Stimulated activated CD8-positive, alpha-beta memory T cell treated with anti-CD3 and anti-CD28 coated beads, Interleukin-12 subunit alpha, Interleukin-12 subunit beta, amount 100 ng/mL, for 4 hours (primary cell): ENCODE data around the gene FAM241A.
A peak's percentile ranks its signal among the peaks of the same experiment; 100 is the strongest.
"Not testable (repeated sequence)": the region's sequence is repeated elsewhere in the genome, so short reads cannot be mapped to it uniquely, and the experiment has no call there.

Source experiments
- DNase-seq: peaks from one replicate; pipeline ENCODE4 v3.0.0-alpha.2; 2020; ENCODE audit warnings: low read depth

Gene FAM241A

GRCh38 chr4:112138538-112138937 lies 6.7 kb upstream of the FAM241A start:
- no peak for DNase-seq

- no peak for DNase-seq
Measured at GRCh38 chr4:112140536-112140935, 4.7 kb upstream of the FAM241A start.

DNA sequence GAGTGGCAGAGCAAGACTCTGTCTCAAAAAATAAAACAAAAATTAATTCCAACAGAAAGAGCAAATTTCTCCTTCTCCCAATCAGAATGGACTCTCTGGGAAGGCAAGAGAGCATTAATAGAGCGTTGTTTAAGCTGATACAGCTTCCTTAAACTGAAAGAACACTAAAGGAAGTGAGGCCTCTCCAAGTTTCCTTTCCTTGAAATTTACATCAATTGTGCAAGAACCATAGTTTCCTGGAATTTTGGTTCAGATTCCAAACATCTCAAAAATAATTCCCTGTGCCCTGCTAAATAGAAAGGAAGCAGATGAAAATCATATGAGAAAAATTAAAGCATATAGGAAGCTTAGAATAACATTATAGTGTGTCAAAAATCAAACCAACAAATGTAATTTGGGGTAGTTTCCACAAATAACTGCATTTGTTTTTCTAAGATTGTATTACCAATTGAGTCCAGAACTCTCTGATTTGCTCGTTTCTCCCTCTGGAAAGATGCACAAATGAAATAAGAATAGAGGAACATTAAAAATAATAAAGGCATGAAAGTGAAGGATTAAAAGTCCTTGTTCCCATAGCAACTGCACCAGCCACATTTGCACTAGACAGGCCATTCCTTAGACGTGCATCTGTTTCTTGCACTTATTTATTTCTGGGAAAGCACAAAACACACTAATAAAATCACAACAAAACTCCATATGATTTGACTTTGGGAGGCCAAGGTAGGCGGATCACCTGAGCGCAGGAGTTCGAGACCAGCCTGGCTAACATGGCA lies 3.7 kb upstream of the FAM241A start:
- no peak for DNase-seq

- DNase-seq: no peak
Measured at GRCh38 chr4:112142182-112142581, 3.1 kb upstream of the FAM241A start.

- DNase-seq: no peak
Measured at GRCh38 chr4:112143781-112144180, 1.5 kb upstream of the FAM241A start.

GRCh38 chr4:112144546-112145325 lies 518 bp upstream of the FAM241A start:
- peak; percentile 0 for DNase-seq

- DNase-seq: peak; percentile 56
Measured at GRCh38 chr4:112145790-112146501, 692 bp downstream of the FAM241A start.

DNA sequence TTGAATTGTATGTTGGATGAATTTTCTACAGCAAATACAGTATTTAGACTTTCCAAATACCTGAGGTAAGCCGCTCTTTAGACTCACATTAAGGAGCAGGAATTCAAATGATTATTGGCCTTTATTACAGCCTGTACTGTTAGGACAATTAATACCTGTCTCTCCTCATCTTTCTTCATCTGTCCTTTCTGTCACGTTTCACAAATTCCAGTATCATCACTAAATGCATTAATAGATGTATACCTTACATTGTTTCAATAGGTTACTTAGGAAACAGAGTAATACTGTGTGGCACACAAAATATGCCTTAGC lies 1.2 kb downstream of the FAM241A start:
- DNase-seq: no peak

DNA sequence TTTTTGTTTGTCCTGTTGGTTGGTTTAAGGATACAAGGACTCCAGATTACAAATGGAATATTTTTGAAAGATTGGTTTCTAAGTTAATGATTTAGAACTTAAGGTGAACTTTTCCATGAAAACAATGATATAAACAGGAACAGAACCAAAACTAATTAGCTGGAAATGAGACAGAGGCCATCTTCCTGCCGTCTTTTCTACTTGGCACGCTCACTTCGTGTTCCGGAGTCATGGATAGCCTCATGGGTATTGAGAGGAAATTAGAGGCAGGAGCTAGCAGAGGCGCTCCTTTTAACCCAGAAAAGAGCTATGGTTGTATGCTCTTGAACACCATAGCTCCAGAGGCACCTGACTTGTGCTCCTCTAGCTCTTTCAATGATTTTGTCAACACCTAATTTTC lies 2.4 kb downstream of the FAM241A start:
- DNase-seq: no peak

GRCh38 chr4:112150920-112151319 lies 5.7 kb downstream of the FAM241A start:
- no peak for DNase-seq

DNA sequence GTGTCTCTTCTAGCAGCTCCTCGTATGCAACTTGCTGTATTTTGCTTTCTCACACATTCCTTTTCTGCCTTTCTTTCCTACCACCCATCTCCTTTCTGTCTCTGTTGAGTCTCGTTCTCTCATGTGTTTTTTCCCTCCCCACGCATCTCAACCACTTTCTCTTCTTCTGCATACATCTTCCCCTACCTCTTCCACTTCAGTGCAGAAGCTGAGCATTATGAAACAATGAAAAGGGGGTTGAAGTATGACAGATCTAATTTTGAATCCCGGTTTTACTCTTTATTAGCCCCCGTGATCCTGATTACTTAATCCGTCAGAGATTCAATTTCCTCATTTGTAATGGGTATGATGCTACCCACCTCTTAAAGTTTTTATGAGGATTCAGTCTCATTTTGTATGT lies 7.3 kb downstream of the FAM241A start:
- no peak for DNase-seq

DNA sequence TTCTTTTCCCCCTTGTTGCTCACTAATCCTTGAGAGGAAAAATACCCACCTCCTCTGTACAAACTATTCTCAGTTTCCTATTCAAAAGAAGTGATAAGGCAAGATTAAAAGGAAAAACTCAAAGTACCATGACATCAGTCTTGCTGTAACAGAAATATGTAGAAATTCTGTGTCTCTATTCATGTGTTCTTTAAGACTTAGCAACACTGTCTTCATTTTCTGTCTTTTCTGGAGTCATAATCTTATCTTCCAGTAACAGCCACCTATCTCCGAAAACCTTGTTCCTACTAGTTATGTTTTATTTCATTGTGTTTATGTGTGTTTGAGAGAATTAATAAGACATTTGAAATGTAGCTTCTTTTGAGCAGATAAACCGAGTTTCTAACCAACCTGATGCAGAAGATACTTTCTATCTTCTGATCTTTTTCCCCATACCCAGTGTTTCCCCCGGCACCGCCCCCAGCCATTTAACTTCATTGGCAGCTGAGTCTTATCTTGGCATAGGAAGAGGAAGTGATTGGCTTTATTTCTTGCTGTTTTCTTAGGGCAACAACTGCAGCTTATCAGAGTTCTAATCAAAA lies 8.0 kb downstream of the FAM241A start:
- no peak for DNase-seq

DNA sequence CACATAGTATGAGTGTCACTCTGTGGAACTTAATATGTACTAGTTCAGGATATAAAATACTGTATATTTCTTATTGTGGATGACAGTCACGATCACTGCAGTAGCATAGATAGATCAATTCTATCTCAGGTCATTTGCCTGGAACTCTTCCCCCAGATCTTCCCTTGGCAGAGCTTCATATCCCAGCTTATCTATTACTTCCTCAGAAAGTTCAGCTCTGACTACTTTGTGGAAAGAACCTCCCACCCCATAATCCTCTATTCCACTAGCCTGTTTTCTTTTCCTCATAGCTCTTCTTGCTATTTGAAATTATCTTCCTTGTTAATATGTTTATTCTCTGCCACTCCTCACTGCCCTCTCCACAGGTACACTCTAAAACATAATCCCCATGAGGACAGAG lies 10.9 kb downstream of the FAM241A start:
- DNase-seq: no peak

DNA sequence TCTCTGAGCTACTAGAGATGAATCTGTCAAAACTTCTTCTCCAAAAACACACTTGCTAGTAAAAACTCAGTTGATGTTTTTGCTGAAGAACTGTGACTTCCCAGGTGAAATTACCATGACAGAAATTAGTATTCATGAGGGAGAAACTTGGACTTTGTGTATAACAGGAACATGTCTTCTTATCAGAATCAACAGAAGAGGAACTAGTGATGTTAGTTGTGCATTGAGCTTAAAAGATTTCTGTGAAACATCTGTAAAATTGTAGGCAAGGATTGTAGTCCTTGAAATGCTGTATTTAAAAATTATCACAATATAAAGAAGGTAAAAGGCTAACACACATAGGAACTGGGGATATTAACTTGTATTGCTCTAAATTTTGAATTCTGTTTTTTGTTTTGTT lies 11.3 kb downstream of the FAM241A start:
- no peak for DNase-seq

GRCh38 chr4:112163706-112164105 lies 18.5 kb downstream of the FAM241A start:
- DNase-seq: not testable (repeated sequence)

DNA sequence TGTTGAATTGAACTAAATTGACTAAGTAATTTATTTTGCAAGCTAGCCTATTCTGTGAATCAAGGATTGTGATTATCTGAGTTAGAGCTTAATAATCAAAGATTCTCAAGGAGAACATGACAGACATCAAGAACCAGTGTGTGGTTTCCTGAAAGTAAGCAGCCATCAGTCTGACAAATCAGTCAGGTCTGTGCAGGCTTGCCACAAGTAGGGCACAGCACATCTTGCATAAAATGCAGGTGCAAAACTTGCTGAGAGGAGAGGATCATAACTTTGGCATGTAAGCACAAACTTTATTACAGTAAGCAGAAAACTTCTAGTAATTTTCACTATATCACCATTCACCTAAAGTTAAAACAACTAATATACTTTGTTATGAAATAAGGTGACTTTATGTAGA lies 22.5 kb downstream of the FAM241A start:
- no peak for DNase-seq

DNA sequence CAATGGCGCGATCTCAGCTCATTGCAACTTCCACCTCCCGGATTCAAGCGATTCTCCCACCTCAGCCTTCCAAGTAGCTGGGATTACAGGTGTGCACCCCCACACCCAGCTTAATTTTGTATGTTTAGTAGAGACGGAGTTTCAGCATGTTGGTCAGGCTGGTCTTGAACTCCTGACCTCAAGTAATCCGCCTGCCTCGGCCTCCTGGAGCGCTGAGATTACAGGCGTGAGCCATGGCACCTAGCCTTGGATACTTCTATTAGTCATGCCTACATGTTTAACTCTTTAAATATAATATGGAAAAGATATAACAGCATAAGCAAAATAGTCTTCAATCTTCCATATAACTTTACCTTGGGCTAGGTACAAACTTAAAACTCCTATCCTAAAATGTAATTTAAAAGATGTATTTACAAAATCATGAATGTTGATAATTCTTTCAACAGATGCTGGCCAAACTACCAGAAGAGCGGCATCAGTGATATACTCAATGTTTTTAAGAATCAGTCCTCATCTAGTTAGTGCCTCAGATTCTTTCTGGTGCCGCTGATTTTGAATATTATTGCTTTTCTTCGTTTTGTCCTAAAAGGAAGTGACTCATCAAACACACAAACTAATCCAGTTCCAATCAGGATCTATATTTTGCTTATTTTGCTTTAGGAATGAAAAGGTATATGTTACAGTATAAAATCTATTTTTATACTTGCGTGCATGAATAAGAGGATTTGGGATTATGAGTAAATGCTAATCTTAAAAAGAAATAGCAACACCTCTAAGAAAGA lies 23.7 kb downstream of the FAM241A start:
- no peak for DNase-seq

- DNase-seq: no peak
Measured at GRCh38 chr4:112170451-112170993, 25.3 kb downstream of the FAM241A start.

DNA sequence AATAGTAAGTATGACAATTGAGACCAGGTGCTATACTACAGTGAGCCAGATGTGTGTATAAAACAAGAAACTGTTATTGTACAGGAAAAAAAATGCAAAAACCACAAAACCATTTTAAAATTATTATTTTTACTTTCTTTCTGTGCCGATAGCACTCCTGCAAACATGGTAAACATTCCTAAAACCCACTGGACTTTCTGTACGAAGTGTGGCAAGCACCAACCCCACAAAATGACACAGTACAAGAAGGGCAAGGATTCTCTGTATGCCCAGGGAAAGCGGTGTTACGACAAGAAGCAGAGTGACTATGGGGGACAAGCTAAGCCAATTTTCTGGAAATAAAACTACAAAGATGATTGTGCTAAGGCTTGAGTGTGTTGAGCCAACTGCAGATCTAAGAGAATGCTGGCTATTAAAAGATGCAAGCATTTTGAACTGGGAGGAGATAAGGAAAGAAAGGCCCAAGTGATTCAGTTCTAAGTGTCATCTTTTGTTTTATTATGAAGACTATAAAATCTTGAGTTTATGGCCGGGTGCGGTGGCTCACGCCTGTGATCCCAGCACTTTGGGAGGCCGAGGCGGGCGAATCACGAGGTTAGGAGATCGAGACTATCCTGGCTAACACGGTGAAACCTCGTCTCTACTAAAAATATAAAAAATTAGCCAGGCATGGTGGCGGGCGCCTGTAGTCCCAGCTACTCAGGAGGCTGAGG lies 26.0 kb downstream of the FAM241A start:
- not testable (repeated sequence) for DNase-seq

GRCh38 chr4:112172180-112172579 lies 26.9 kb downstream of the FAM241A start:
- DNase-seq: no peak
